ENCODE measurements around the gene AVPI1. TPM values are rescaled to one million over a fixed set of nuclear protein-coding genes. Genes with fewer than 3 reads are reported as not detected.
A peak's percentile ranks its signal among the peaks of the same experiment; 100 is the strongest.

Gene AVPI1
- total and polyA plus RNA-seq, 2 of the 13 experiments (the other 11 are each of a cell fraction or from before 2014, with no cell fraction given) = 39.8 to 61.2 TPM

DNA sequence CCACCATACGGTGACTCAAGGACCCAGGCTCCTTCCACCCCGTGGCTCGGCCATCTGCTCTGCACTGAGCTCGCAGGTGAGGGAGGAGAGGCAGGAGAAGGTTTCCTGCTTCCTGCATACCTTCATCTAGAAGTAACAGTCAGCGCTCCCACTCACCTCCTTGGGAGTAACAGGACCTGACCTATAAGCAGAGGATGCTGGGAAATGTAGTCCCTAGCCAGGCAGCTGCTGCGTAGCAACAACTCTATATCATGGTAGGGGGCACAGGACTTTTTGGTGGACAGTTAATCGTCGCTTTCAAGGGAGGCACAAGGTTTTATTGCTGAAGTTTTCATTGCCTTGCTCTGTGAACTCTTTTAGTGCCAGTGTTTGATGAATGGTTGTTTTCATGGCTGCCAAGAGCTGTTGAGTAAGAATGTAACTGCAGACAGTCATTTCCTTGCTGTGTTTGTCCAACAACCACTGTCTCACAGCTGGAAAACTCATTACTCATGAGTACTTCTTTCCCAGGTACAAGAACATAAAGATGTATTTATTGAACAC is 39.7 kb upstream of the AVPI1 start (continued):
- TF ChIP-seq IRF2 (CRISPR knock-in tag; IDR thresholded peaks at IDR 0.05) (peak; percentile 48; the same call in 1 of the 2 replicates), GATAD2A (CRISPR knock-in tag; IDR thresholded peaks at IDR 0.05) (0 out of 2 replicates have a peak, but pooled peaks have one; percentile 8), ATF7 (IDR thresholded peaks at IDR 0.05) (no peak), ATF7 (CRISPR knock-in tag; IDR thresholded peaks at IDR 0.05) (no peak), ZNF839 (CRISPR knock-in tag; IDR thresholded peaks at IDR 0.05; ENCODE audit: borderline replicate concordance) (no peak), ATF1 (CRISPR knock-in tag; IDR thresholded peaks at IDR 0.05) (no peak), ZNF768 (CRISPR knock-in tag; IDR thresholded peaks at IDR 0.05) (no peak), ZSCAN31 (CRISPR knock-in tag; IDR thresholded peaks at IDR 0.05; ENCODE audit: low read depth) (no peak), ZNF207 (IDR thresholded peaks at IDR 0.05; ENCODE audit: borderline replicate concordance) (no peak), CREM (IDR thresholded peaks at IDR 0.05) (0 out of 2 replicates have a peak, but pooled peaks have one; percentile 18), CREM (CRISPR knock-in tag; IDR thresholded peaks at IDR 0.05) (no peak), ZNF629 (CRISPR knock-in tag; conservative IDR thresholded peaks at IDR 0.05) (no peak), TSC22D2 (CRISPR knock-in tag; IDR thresholded peaks at IDR 0.05; ENCODE audit: borderline replicate concordance) (no peak), CEBPG (CRISPR knock-in tag; IDR thresholded peaks at IDR 0.05) (peak; percentile 59), PRMT3 (CRISPR knock-in tag; IDR thresholded peaks at IDR 0.05; ENCODE audit: borderline replicate concordance, low read depth) (no peak), ZNF44 (CRISPR knock-in tag; IDR thresholded peaks at IDR 0.05) (no peak), ZKSCAN5 (CRISPR knock-in tag; IDR thresholded peaks at IDR 0.05) (peak; percentile 87), PHF8 (CRISPR knock-in tag; IDR thresholded peaks at IDR 0.05) (no peak), RARA (CRISPR knock-in tag; IDR thresholded peaks at IDR 0.05) (no peak), ZNF644 (CRISPR knock-in tag; IDR thresholded peaks at IDR 0.05; ENCODE audit: low read depth) (no peak)
- TF ChIP-seq, protein P1, sequence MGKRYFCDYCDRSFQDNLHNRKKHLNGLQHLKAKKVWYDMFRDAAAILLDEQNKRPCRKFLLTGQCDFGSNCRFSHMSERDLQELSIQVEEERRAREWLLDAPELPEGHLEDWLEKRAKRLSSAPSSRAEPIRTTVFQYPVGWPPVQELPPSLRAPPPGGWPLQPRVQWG (CRISPR knock-in tag; IDR thresholded peaks at IDR 0.05; ENCODE audit: borderline replicate concordance, low read depth) = no peak
- TF ChIP-seq, protein P2, sequence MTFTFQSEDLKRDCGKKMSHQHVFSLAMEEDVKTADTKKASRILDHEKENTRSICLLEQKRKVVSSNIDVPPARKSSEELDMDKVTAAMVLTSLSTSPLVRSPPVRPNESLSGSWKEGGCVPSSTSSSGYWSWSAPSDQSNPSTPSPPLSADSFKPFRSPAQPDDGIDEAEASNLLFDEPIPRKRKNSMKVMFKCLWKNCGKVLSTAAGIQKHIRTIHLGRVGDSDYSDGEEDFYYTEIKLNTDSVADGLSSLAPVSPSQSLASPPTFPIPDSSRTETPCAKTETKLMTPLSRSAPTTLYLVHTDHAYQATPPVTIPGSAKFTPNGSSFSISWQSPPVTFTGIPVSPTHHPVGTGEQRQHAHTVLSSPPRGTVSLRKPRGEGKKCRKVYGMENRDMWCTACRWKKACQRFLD (CRISPR knock-in tag; IDR thresholded peaks at IDR 0.05; ENCODE audit: borderline replicate concordance) = no peak
- TF ChIP-seq, protein P3, sequence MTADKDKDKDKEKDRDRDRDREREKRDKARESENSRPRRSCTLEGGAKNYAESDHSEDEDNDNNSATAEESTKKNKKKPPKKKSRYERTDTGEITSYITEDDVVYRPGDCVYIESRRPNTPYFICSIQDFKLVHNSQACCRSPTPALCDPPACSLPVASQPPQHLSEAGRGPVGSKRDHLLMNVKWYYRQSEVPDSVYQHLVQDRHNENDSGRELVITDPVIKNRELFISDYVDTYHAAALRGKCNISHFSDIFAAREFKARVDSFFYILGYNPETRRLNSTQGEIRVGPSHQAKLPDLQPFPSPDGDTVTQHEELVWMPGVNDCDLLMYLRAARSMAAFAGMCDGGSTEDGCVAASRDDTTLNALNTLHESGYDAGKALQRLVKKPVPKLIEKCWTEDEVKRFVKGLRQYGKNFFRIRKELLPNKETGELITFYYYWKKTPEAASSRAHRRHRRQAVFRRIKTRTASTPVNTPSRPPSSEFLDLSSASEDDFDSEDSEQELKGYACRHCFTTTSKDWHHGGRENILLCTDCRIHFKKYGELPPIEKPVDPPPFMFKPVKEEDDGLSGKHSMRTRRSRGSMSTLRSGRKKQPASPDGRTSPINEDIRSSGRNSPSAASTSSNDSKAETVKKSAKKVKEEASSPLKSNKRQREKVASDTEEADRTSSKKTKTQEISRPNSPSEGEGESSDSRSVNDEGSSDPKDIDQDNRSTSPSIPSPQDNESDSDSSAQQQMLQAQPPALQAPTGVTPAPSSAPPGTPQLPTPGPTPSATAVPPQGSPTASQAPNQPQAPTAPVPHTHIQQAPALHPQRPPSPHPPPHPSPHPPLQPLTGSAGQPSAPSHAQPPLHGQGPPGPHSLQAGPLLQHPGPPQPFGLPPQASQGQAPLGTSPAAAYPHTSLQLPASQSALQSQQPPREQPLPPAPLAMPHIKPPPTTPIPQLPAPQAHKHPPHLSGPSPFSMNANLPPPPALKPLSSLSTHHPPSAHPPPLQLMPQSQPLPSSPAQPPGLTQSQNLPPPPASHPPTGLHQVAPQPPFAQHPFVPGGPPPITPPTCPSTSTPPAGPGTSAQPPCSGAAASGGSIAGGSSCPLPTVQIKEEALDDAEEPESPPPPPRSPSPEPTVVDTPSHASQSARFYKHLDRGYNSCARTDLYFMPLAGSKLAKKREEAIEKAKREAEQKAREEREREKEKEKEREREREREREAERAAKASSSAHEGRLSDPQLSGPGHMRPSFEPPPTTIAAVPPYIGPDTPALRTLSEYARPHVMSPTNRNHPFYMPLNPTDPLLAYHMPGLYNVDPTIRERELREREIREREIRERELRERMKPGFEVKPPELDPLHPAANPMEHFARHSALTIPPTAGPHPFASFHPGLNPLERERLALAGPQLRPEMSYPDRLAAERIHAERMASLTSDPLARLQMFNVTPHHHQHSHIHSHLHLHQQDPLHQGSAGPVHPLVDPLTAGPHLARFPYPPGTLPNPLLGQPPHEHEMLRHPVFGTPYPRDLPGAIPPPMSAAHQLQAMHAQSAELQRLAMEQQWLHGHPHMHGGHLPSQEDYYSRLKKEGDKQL (CRISPR knock-in tag; IDR thresholded peaks at IDR 0.05; ENCODE audit: low read depth) = no peak
- TF ChIP-seq, protein P4, sequence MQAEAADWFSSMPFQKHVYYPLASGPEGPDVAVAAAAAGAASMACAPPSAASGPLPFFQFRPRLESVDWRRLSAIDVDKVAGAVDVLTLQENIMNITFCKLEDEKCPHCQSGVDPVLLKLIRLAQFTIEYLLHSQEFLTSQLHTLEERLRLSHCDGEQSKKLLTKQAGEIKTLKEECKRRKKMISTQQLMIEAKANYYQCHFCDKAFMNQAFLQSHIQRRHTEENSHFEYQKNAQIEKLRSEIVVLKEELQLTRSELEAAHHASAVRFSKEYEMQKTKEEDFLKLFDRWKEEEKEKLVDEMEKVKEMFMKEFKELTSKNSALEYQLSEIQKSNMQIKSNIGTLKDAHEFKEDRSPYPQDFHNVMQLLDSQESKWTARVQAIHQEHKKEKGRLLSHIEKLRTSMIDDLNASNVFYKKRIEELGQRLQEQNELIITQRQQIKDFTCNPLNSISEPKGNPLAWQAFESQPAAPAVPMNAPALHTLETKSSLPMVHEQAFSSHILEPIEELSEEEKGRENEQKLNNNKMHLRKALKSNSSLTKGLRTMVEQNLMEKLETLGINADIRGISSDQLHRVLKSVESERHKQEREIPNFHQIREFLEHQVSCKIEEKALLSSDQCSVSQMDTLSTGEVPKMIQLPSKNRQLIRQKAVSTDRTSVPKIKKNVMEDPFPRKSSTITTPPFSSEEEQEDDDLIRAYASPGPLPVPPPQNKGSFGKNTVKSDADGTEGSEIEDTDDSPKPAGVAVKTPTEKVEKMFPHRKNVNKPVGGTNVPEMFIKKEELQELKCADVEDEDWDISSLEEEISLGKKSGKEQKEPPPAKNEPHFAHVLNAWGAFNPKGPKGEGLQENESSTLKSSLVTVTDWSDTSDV (CRISPR knock-in tag; IDR thresholded peaks at IDR 0.05) = no peak

Measured in HepG2 (cell line).